HEK293 (cell line): ENCODE data around the gene LCN2.

Source experiments
- CTCF ChIP-seq: fragments of 450-650 bp; formaldehyde crosslinking; IDR thresholded peaks from 2 replicates; pipeline ENCODE4 v1.5.1; 2016; ENCODE audit warnings: missing biosample characterization, missing genetic modification characterization
- OVOL3 ChIP-seq: fragments of 450-650 bp; formaldehyde crosslinking; IDR thresholded peaks from 2 replicates; pipeline ENCODE4 v1.5.1; 2016; ENCODE audit warnings: missing biosample characterization, missing genetic modification characterization
- TCF7L2 ChIP-seq: IDR thresholded peaks from 2 replicates; pipeline ENCODE4 v1.6.1; 2011; ENCODE audit warnings: low read depth, mild to moderate bottlenecking, inconsistent platforms, low read length, moderate library complexity, borderline replicate concordance
- ZNF274 ChIP-seq, 2 experiments: fragments of 200-500 bp in 1 of 2; fragments of 450-650 bp in 1 of 2; sonication (Bioruptor generic) in 1 of 2; formaldehyde crosslinking in 1 of 2; IDR thresholded peaks; 2 replicates each; pipeline versions ENCODE4 v1.5.1 to v1.6.1; 2014 to 2016; ENCODE audit warnings: borderline replicate concordance in 1 of 2, inconsistent platforms in 1 of 2, low read length in 1 of 2, missing biosample characterization in 1 of 2, missing genetic modification characterization in 1 of 2
- ZNF48 ChIP-seq: fragments of 450-650 bp; formaldehyde crosslinking; IDR thresholded peaks from 2 replicates; pipeline ENCODE4 v1.5.1; 2016; ENCODE audit warnings: missing biosample characterization, missing genetic modification characterization

DNA sequence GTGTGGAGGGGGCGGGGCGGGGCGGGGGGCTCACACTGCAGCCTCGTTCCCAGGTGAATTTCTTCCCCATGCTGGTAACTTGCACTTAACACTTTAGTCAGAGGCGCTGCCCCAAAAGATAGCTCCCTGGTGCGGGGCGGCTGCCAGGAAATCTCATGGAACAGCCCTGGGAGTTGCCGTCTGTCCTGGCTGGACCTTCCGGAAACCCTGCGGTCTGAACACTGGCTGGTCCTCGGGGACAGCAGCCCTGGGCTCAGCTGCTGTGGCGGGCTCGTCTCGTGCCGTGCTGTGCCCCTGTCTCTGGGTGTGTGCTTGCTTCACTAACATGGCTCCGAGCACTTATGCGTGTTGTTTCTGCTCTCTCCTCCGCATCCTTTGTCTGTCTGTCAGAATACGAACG lies 47.6 kb upstream of the LCN2 start:
- no peak for TF ChIP-seq CTCF (tag by site-specific recombination)
- no peak for TF ChIP-seq ZNF48 (tag by site-specific recombination)
- no peak for TF ChIP-seq OVOL3 (tag by site-specific recombination)
- no peak for TF ChIP-seq ZNF274 (IDR thresholded peaks at IDR 0.05; ENCODE audit: low read length)
- no peak for TF ChIP-seq ZNF274 (tag by site-specific recombination; IDR thresholded peaks at IDR 0.05; ENCODE audit: borderline replicate concordance)
- no peak for TF ChIP-seq TCF7L2
